Measurements from ENCODE around the gene LLGL2. TPM values are rescaled to one million over a fixed set of nuclear protein-coding genes. Genes with fewer than 3 reads are reported as not detected.
A peak's percentile ranks its signal among the peaks of the same experiment; 100 is the strongest.
"Not testable (repeated sequence)": the region's sequence is repeated elsewhere in the genome, so short reads cannot be mapped to it uniquely, and the experiment has no call there.

LLGL2 gene
- total and polyA plus RNA-seq, 7 donors, result 1.4 to 3.3 (median 1.5) TPM

DNA sequence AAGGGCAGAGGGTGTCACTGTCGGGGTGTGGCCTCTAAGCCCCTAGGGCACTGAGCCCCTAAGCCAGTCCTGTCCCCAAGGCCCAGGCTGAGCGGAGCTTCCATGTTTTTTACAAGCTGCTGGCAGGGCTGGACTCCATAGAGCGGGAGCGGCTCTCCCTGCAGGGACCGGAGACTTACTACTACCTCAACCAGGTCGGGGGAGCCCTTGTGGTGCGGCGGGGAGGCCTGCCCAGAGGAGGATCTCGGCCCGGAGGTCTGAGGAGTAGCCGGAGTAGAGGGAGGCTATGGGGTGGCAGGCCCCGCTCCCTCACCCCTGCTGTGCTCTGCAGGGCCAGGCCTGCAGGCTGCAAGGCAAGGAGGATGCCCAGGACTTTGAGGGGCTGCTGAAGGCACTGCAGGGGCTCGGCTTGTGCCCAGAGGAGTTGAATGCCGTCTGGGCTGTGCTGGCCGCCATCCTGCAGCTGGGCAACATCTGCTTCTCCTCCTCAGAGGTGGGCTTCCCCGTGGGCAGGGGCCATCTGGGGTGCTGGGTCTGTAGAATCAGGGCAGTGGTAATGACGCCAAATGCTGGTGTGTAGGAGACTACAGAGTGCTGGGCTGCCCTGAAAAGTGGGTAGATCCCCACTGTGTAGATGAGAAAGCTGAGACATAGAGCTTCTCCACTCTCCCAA lies 67.0 kb downstream of the LLGL2 start:
- WGBS, 3 donors, result 74 to 83% (median 80%) methylated on average over 17 of the region's 17 CpGs
- H3K36me3 ChIP-seq (ENCODE audit: insufficient read depth in 1 of 2, low read depth in 1 of 2), result no peaks in the 10 kb centered on the region
- peaks cover 0 to 10% (median 4%) of the 10 kb centered on the region in 3 donors for H3K27me3 ChIP-seq (ENCODE audit: insufficient read depth in 3 of 3, low read length in 2 of 3)
- no peak overlapping the region for H3K27ac ChIP-seq
- intact Hi-C loops (cut with DNase I), result no loop called here
- no peak for ATAC-seq
- no peaks in the 10 kb centered on the region for H3K9me3 ChIP-seq
- TF ChIP-seq, protein P1, sequence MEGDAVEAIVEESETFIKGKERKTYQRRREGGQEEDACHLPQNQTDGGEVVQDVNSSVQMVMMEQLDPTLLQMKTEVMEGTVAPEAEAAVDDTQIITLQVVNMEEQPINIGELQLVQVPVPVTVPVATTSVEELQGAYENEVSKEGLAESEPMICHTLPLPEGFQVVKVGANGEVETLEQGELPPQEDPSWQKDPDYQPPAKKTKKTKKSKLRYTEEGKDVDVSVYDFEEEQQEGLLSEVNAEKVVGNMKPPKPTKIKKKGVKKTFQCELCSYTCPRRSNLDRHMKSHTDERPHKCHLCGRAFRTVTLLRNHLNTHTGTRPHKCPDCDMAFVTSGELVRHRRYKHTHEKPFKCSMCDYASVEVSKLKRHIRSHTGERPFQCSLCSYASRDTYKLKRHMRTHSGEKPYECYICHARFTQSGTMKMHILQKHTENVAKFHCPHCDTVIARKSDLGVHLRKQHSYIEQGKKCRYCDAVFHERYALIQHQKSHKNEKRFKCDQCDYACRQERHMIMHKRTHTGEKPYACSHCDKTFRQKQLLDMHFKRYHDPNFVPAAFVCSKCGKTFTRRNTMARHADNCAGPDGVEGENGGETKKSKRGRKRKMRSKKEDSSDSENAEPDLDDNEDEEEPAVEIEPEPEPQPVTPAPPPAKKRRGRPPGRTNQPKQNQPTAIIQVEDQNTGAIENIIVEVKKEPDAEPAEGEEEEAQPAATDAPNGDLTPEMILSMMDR (IDR thresholded peaks at IDR 0.05), result no peak
- peaks cover 3% of the 10 kb centered on the region for H3K4me1 ChIP-seq
- no peak for DNase-seq
- H3K4me3 ChIP-seq, result no peak overlapping the region

DNA sequence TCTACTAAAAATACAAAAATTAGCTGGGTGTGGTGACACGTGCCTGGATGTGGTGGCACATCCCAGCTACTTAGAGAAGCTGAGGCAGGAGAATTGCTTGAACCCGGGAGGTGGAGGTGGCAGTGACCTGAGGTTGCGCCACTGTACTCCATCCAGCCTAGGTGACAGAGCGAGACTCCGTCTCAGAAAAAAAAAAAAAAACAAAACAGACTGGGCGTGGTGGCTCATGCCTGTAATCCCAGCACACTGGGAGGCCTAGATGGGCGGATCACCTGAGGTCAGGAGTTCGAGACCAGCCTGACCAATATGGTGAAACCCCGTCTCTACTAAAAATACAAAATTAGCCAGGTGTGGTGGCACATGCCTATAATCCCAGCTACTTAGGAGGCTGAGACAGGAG lies 67.9 kb downstream of the LLGL2 start:
- H3K27ac ChIP-seq; H3K27me3 ChIP-seq (ENCODE audit: insufficient read depth in 3 of 3, low read length in 2 of 3); H3K4me3 ChIP-seq; intact Hi-C loops (cut with DNase I); H3K4me1 ChIP-seq; DNase-seq; H3K9me3 ChIP-seq; ATAC-seq; H3K36me3 ChIP-seq (ENCODE audit: insufficient read depth in 1 of 2, low read depth in 1 of 2): not testable (repeated sequence)
- 86 to 89% (median 88%) methylated on average over 9 of the region's 9 CpGs for WGBS, 3 donors

DNA sequence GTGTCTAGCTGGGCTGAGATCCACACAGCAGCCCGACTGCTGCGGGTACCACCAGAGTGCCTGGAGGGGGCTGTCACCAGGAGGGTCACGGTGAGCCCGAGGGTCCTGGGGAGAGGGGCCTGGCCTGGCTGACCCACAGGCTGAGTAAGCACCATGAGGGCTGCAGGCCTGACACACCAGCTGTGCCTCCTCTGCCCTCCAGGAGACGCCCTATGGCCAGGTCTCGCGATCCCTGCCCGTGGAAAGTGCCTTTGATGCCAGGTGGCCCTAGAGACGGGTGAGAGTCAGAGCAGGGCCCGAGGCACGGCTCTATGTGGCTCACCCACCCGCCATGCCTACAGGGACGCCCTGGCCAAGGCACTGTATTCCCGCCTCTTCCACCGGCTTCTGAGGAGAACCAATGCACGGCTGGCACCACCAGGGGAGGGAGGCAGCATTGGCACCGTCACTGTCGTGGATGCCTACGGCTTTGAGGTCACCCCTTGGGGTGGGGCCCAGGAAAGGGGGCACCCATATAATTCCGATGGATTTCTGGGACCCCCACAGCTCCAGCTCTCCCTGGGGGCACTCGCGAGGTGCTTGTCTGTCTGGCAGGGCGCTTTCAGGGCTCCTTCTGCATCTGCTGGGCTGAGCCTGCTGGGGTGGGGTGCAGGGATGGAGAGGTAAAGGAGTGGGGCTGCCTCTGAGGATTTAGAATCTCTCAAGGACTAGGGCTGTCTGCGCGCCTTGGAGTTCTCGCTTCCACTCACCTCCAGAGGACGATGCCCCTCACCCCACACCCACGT lies 69.2 kb downstream of the LLGL2 start:
- Histone ChIP-seq H3K27ac (no peak overlapping the region), H3K36me3 (ENCODE audit: insufficient read depth in 1 of 2, low read depth in 1 of 2) (no peaks in the 10 kb centered on the region), H3K4me1 (peaks cover 2% of the 10 kb centered on the region), H3K27me3 (ENCODE audit: insufficient read depth in 3 of 3, low read length in 2 of 3) (no peaks in the 10 kb centered on the region), H3K4me3 (no peak overlapping the region), H3K9me3 (no peaks in the 10 kb centered on the region)
- DNase-seq, result no peak
- TF ChIP-seq, protein P1 (IDR thresholded peaks at IDR 0.05), result no peak
- intact Hi-C loops (cut with DNase I), result no loop called here
- no peak for ATAC-seq
- WGBS, 3 donors, result 40 to 74% (median 46%) methylated on average over 28 of the region's 28 CpGs

DNA sequence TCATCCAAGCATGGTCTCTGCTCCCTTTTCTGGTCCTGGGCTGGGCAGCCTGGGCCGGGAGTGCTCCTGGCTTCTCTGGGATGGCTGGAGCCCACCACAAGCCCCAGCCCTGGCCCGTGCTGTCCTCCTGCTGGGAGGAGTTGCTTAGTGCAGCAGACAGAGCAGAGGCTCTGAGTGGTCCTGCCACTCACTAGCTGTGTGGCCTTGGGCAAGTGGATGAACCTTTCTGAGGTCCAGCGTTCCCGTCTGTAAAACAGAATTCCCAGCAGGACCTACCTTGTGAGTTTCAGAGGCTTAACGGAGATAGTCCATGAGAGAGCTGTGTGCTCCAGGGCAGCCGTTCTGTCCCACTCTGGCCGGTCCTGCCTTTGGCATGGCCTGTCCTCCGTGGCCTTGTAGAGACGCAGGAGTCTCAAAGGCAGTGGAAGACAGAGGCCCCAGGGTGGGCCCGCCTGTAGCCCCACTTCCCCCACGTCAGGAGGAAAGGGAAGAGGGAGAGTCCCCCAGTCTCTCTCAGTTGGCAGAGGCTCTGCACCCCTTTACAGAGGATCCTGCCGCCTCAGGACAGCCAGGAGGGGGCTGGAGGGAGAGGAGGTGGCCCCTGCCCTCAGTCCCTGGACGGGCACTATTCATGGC lies 69.9 kb downstream of the LLGL2 start:
- Histone ChIP-seq H3K4me1 (no peaks in the 10 kb centered on the region), H3K9me3 (no peaks in the 10 kb centered on the region), H3K4me3 (no peak overlapping the region), H3K27me3 (ENCODE audit: insufficient read depth in 3 of 3, low read length in 2 of 3) (no peaks in the 10 kb centered on the region), H3K36me3 (ENCODE audit: insufficient read depth in 1 of 2, low read depth in 1 of 2) (no peaks in the 10 kb centered on the region), H3K27ac (no peak overlapping the region)
- 57 to 82% (median 61%) methylated on average over 13 of the region's 13 CpGs for whole genome bisulfite sequencing, 3 donors
- TF ChIP-seq, protein P1 (IDR thresholded peaks at IDR 0.05), result no peak
- no peak for DNase-seq
- intact Hi-C loops (cut with DNase I), result no loop called here
- ATAC-seq, result no peak

DNA sequence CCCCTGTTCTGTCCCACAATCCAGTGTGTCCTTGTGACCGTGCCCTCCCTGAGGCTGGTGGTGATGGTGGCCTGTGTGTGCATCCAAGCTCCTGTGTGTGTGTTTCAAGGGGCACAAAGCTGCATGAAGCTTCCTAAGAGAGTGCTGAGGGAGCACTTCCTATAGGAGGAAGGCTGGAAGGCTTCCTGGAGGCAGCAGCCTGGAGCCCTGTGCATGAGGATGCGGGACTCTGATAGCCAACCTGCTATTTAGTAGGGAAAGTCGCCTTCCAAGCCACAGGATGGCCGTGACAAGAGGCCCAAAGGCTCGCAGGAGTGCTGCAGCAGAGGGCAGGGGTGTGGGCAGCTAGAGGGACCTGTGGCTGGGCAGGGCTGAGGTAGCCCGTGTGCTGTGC lies 70.4 kb downstream of the LLGL2 start:
- TF ChIP-seq, protein P1 (IDR thresholded peaks at IDR 0.05), result no peak
- intact Hi-C loops (cut with DNase I), result no loop called here
- ATAC-seq, result peak in 1 of 4 donors; percentile 14
- 62 to 86% (median 69%) methylated on average over 6 of the region's 6 CpGs for WGBS, 3 donors
- no peak for DNase-seq
- H3K36me3 ChIP-seq (ENCODE audit: insufficient read depth in 1 of 2, low read depth in 1 of 2), result no peaks in the 10 kb centered on the region
- no peaks in the 10 kb centered on the region for H3K27me3 ChIP-seq (ENCODE audit: insufficient read depth in 3 of 3, low read length in 2 of 3)
- no peak overlapping the region for H3K27ac ChIP-seq
- no peaks in the 10 kb centered on the region for H3K4me1 ChIP-seq
- no peaks in the 10 kb centered on the region for H3K9me3 ChIP-seq
- no peak overlapping the region for H3K4me3 ChIP-seq

Measured in psoas muscle (tissue), 8 donors.